ENCODE data around the gene CAMKMT.

Gene CAMKMT

DNA sequence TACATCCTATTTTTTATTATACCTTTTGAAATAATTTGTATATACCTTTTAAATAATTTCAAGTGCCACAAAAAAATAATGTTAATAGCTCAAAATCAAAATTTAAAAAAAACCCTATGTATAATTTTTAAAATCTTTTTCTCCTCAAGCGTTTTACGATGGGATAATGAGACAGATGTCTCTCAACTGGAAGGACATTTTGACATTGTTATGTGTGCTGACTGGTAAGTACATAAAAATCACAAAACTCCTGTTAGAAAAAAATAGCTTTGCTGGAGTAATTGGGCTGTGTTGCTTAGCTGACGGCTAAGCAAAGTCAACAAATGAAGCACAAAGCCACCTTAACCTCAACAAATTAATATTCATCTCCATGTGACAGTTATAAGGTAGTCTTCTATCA lies 381.7 kb downstream of the CAMKMT start:
- Mint-ChIP-seq H3K27me3 (no peaks in the 10 kb centered on the region), H3K9me3 (no peaks in the 10 kb centered on the region), H3K36me3 (ENCODE audit: low read depth) (peaks cover 4% of the 10 kb centered on the region), H3K27ac (no peak overlapping the region), H3K4me3 (no peak overlapping the region), H3K4me1 (ENCODE audit: low read depth) (no peaks in the 10 kb centered on the region)
- DNase-seq, result no peak

DNA sequence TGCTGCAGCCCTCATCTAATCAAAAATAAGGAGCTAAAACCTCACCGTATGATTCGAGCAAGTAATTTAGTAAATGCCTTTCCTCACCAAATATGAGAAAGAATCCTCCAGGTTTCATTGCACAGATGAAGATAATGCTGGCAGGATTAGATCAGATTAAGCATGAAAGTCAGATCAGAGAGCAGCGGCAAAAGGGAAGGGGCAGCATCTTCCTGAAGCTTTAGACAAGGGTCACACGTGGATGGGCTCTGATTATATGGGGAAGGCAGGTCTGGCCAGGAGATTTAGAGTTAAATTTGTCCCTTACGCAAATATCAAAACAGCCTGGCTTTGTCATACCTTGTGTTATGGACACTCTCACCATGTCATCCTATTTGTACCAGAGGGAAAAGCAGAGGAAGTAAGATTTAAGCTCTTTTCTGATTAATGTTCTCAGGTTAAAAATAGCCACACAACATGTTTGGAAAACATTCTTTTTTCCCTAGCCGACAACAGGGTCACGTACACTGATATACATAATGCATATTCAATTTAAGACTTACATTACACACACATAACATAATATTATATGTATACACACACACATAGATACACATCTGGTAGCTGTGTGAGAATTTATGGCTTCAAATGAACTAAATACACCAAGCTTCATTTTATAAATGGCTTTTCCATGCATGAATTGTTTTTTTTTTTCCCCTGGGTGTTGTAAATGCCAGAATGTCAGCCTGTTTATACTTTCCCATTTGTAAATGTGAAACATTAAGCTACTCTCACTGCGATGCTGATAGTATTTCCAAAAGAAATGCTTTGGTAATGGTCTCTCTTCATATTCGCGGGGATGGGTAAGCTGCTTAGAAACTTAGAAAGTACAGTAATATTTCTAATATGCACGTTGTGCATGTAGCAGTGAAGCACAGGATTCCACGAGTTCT lies 383.5 kb downstream of the CAMKMT start:
- H3K27me3 Mint-ChIP-seq, result no peaks in the 10 kb centered on the region
- H3K27ac Mint-ChIP-seq, result no peak overlapping the region
- no peaks in the 10 kb centered on the region for H3K9me3 Mint-ChIP-seq
- H3K4me3 Mint-ChIP-seq, result no peak overlapping the region
- peaks cover 13% of the 10 kb centered on the region for H3K36me3 Mint-ChIP-seq (ENCODE audit: low read depth)
- no peak for DNase-seq
- H3K4me1 Mint-ChIP-seq (ENCODE audit: low read depth), result no peaks in the 10 kb centered on the region

DNA sequence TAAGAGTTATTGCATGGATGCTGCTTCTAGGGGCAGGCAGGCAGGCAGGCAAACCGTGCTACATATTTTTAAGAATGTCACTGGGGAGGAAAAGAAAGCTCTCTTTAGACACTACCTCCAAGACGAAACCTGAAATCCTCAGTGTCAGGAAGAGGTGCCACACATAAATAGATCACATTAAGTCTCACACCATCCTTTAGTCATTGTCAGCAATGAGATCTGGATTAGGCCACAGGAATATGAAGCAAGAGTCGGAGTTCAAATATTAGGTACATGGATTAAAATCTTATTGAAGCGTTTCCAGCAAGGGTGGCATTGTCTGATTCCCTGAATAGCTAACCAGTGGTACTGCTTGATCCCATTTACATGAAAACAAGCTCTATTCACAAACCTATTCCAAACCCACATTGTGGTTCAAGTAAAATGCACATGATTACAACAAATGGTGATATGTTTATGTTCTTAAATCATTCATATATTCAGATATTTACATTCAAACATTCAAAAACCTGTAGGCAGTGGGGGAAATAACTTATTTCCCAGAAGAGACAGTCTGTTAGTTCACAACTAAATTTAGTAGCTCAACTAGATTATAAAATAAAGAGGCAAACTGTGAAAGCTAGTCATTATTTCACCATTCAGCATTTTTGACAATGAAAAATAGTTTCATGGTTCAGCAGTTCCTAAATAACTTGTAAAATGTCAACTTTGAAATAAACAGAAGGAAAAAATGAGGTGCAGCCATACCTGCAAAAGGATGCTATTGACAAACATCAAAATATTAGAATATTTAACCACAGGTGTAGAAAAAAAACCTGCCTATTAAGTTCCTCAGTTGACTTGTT lies 384.4 kb downstream of the CAMKMT start:
- H3K27ac Mint-ChIP-seq, result no peak overlapping the region
- H3K36me3 Mint-ChIP-seq (ENCODE audit: low read depth), result peaks cover 14% of the 10 kb centered on the region
- H3K4me1 Mint-ChIP-seq (ENCODE audit: low read depth), result no peaks in the 10 kb centered on the region
- no peaks in the 10 kb centered on the region for H3K9me3 Mint-ChIP-seq
- DNase-seq, result no peak
- H3K27me3 Mint-ChIP-seq, result no peaks in the 10 kb centered on the region
- H3K4me3 Mint-ChIP-seq, result no peak overlapping the region

DNA sequence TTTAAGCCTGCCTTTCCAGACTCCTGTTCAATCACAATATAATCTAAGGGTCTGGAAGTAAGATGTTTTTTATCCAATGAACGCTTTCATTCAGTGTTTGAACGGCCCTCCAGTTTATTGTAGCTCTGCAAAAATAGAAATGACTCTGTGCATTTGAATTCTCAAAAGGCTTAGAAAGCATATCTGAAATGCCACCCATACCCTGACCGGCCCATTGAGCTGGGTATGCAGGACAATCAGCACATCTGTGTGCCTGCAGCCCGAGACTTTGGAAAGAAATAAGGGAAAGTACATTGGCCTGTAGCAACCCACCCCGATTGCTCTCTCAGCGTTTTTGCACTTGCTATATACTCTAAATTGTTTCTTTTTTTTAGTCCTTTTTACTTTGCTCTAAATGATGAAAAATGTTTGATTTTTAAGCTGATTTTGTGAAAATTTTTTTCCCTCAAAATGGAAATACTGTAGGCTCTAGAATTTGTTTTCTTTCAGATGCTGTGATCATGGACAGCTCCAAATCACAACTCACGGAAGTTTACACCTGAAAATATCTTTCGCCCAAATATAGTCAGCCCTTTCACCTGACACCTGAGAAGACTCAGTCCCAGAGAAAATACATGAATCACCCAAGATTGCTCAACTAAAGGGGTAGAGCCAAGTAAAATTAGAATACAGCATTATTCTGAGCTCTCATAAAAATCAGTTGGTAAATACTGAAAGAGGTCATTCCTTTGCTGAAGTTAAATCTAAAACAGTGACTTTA lies 385.3 kb downstream of the CAMKMT start:
- Mint-ChIP-seq H3K4me1 (ENCODE audit: low read depth) (no peaks in the 10 kb centered on the region), H3K27ac (no peak overlapping the region), H3K9me3 (no peaks in the 10 kb centered on the region), H3K4me3 (no peak overlapping the region), H3K27me3 (no peaks in the 10 kb centered on the region), H3K36me3 (ENCODE audit: low read depth) (peaks cover 14% of the 10 kb centered on the region)
- DNase-seq, result no peak

DNA sequence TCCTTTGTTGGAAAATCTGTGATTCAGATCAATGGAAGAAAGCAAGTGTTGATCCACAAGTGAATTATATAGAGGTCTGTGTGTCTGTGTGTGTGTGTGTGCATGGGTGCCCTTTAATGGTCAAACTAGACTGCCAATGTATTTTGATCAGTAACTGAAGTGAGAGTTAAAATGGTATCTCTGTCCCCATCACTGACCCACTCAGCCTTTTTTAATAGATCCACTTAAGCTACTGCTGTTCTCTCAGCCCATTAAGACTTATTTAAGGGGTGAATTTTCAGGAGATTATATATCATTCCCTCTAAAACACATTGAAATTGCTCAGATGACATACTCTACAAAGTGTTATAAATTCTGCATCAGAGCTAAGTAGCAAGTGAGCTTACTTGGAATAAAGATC lies 386.0 kb downstream of the CAMKMT start:
- Mint-ChIP-seq H3K9me3 (no peaks in the 10 kb centered on the region), H3K27me3 (no peaks in the 10 kb centered on the region), H3K4me3 (no peak overlapping the region), H3K27ac (no peak overlapping the region), H3K4me1 (ENCODE audit: low read depth) (peaks cover 3% of the 10 kb centered on the region), H3K36me3 (ENCODE audit: low read depth) (peaks cover 14% of the 10 kb centered on the region)
- DNase-seq, result no peak

DNA sequence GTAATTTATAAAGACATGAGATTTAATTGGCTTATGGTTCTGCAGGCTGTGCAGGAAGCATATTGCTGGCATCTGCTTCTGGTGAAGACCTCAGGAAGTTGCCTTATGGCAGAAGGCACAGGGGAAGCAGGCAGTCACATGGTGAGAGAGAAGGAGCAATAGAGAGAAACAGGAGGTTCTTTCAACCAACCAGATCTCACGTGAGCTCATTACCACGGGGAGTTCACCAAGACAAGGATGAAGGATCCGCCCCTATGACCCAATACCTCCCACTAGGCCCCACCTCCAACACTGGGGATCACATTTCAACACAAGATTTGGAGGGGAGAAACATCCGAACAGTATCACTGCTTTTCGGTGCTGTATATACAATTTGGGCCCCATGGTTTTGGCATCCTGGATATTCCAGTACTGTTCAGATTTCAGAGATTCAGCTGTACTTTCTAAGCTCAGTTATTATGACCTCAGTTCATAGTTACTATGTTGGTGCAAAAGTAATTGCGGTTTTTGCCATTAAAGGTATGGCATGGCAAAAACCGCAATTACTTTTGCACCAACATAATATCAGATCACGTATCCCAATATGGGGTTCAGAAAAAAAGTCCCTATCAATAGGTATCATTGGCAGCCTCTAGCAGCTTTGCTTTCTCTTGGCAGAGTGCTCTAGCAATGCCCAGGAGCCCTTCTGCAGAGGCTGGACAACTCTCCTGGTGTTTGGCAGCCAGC lies 390.2 kb downstream of the CAMKMT start:
- Mint-ChIP-seq H3K27me3 (no peaks in the 10 kb centered on the region), H3K4me1 (ENCODE audit: low read depth) (peaks cover 7% of the 10 kb centered on the region), H3K9me3 (no peaks in the 10 kb centered on the region), H3K27ac (no peak overlapping the region), H3K4me3 (no peak overlapping the region), H3K36me3 (ENCODE audit: low read depth) (peaks cover 16% of the 10 kb centered on the region)
- no peak for DNase-seq

DNA sequence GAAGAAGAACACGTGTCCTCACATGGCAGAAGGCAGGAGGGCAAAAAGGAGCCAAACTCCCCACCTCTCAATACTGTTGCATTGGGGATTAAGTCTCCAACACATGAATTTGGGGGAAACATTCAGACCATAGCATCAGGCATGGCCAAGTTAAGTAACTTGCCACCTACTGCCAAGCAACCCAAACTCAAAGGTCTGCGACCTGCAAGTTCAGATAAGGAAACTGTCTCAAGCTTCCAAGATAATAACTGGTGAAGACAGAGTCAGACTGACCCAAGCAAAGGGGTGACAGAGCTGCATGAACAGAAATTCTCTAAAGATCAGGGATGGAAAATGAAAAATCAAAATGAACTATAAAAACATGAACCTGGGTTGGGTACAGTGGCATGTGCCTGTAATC lies 391.0 kb downstream of the CAMKMT start:
- Mint-ChIP-seq H3K27ac (no peak overlapping the region), H3K9me3 (no peaks in the 10 kb centered on the region), H3K36me3 (ENCODE audit: low read depth) (peaks cover 16% of the 10 kb centered on the region), H3K4me3 (no peak overlapping the region), H3K27me3 (no peaks in the 10 kb centered on the region), H3K4me1 (ENCODE audit: low read depth) (peaks cover 7% of the 10 kb centered on the region)
- no peak for DNase-seq

DNA sequence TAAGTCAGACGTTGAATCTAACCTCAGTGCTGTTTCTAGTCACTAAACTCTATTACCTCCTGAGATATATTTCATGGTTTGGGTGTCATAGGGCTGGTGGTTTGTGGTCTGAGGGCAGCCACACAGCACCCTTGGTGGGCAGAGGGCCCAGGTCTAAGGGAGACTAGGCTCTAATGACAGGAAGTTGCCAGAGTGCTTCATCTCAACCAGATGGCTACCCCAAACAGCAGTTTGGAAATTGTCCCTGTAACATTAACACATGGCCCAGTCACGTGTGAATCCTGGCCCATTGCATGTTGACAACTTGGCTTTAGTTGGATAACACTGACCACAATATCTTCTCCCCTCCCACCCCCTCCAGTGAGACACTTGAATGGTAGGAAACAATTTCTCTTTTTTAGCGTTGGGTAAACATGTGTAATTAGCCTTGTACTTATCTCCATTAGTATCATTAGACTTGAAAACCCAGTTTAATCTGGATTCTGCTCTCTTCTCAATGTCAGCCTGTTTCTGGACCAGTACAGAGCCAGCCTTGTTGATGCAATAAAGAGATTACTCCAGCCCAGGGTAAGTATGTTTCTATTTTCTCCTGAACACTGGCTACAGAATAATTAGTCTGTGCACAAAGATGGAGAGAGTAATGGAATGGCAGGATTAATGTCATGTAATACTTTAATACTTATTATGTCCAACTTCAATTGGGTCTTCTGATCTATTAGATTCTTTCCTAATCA lies 392.0 kb downstream of the CAMKMT start:
- Mint-ChIP-seq H3K36me3 (ENCODE audit: low read depth) (peaks cover 12% of the 10 kb centered on the region), H3K4me1 (ENCODE audit: low read depth) (peaks cover 7% of the 10 kb centered on the region), H3K27ac (no peak overlapping the region), H3K27me3 (no peaks in the 10 kb centered on the region), H3K4me3 (no peak overlapping the region), H3K9me3 (no peaks in the 10 kb centered on the region)
- no peak for DNase-seq

DNA sequence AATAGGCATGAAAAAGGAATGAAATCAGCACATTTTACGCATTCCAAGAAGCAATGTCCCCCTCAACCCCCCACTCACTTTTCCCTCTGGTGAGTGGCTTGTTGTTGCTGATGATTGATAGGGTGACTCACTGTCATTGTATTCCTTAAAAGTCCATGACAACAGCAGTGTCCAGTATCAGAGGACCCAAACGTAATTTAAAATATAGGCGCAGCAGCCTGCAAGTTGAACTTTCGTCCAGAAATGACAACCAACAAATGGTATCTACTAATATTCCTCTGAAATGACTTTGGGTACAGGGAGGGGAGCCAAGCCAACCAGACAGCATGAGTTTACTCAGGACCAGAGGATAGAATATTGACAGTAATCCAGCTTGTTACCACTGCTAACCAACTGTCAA lies 396.8 kb downstream of the CAMKMT start:
- no peak for DNase-seq
- Mint-ChIP-seq H3K36me3 (ENCODE audit: low read depth) (no peaks in the 10 kb centered on the region), H3K9me3 (no peaks in the 10 kb centered on the region), H3K27ac (no peak overlapping the region), H3K4me1 (ENCODE audit: low read depth) (peaks cover under 1% of the 10 kb centered on the region), H3K27me3 (no peaks in the 10 kb centered on the region), H3K4me3 (no peak overlapping the region)

DNA sequence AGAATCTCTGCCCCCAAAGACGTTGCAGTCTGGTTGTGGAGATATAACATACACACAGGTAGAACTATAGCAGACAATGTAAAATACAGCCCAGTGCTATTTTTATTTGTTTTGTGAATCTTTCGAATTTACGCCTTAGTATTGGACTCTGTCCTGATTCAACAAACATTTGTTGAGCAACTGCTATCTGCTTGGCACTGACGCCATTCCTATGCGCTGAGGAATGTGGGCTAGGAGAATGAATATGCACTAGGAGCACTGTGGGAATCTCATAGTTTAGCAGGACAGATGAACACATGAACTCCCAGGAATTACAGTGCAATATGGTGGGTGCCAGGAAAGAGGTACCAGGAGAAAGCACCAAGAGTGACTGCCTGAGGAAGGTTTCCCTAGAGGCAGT lies 398.1 kb downstream of the CAMKMT start:
- H3K36me3 Mint-ChIP-seq (ENCODE audit: low read depth), result no peaks in the 10 kb centered on the region
- H3K4me1 Mint-ChIP-seq (ENCODE audit: low read depth), result no peaks in the 10 kb centered on the region
- H3K4me3 Mint-ChIP-seq, result no peak overlapping the region
- H3K27ac Mint-ChIP-seq, result no peak overlapping the region
- H3K9me3 Mint-ChIP-seq, result no peaks in the 10 kb centered on the region
- H3K27me3 Mint-ChIP-seq, result no peaks in the 10 kb centered on the region
- no peak for DNase-seq

DNA sequence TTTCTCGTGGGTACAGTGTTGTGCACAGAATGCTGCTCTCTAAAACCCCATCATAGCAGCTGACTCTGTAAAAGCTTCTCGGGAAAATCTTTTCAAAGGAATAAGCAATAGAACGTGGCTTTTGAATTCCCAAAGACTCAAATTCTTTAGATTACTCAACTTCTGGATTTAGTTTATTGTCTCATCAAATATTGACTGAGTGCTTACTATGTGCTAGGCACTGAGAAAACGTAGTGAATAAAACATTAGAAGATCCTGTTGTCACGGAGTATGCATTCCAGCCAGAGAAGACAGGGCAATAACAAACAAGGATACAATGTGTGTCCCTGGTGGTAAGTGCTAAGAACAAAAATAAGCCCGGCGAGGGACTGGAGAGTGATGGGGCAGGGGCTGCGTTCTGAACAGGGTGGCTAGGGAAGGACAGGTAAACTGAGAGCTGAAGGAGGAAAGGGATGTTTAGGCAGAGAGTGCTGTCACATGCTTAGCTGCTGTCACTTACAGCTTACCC lies 401.6 kb downstream of the CAMKMT start:
- Mint-ChIP-seq H3K27me3 (peaks cover 10% of the 10 kb centered on the region), H3K9me3 (no peaks in the 10 kb centered on the region), H3K4me3 (no peak overlapping the region), H3K36me3 (ENCODE audit: low read depth) (peaks cover 3% of the 10 kb centered on the region), H3K27ac (no peak overlapping the region), H3K4me1 (ENCODE audit: low read depth) (no peaks in the 10 kb centered on the region)
- DNase-seq, result no peak

DNA sequence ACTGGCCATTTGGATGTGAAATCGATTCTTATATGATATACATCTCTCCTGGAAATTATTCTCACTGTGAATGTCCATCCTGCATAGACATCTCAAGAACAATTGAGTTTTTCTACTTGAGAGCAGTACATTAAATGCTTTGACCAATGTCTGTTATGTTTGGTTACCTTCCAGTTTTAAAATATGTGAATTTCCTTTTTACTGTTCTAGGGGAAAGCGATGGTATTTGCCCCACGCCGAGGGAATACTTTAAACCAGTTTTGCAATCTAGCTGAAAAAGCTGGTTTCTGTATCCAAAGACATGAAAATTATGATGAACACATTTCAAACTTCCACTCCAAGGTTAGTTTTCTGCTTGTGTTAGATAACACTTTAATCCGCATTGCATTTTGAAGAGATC lies 404.5 kb downstream of the CAMKMT start:
- no peaks in the 10 kb centered on the region for H3K9me3 Mint-ChIP-seq
- H3K36me3 Mint-ChIP-seq (ENCODE audit: low read depth), result peaks cover 3% of the 10 kb centered on the region
- H3K4me1 Mint-ChIP-seq (ENCODE audit: low read depth), result no peaks in the 10 kb centered on the region
- no peak overlapping the region for H3K4me3 Mint-ChIP-seq
- H3K27me3 Mint-ChIP-seq, result peaks cover 14% of the 10 kb centered on the region
- DNase-seq, result no peak
- no peak overlapping the region for H3K27ac Mint-ChIP-seq

DNA sequence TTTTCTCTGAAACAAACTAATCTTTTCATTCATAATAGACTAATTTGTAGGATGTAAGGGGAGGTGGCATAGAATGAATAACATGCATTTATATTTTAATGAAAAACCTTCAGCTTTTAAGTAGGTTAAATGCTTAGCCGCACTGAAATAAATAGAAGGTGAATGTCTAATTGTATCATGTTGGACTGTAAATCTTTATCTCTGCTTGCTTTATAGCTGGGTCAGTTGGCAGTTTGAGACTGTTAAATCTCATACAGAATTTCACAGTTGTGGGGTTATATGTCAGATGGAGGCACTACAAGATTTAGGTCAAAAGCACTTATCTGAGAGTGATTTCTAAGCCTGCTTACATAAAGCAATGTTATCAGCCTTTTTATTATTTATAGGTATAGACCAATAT lies 405.0 kb downstream of the CAMKMT start:
- no peak for DNase-seq
- H3K36me3 Mint-ChIP-seq (ENCODE audit: low read depth), result peaks cover 4% of the 10 kb centered on the region
- H3K4me1 Mint-ChIP-seq (ENCODE audit: low read depth), result no peaks in the 10 kb centered on the region
- H3K4me3 Mint-ChIP-seq, result no peak overlapping the region
- H3K9me3 Mint-ChIP-seq, result no peaks in the 10 kb centered on the region
- no peak overlapping the region for H3K27ac Mint-ChIP-seq
- H3K27me3 Mint-ChIP-seq, result peaks cover 14% of the 10 kb centered on the region

Data from activated T-cell treated with anti-CD3 and anti-CD28 coated beads, Interleukin-2, amount 50 U/mL, for 24 hours (primary cell).